ENCODE measurements around the gene CD46. TPM values are rescaled to one million over a fixed set of nuclear protein-coding genes. Genes with fewer than 3 reads are reported as not detected.

The CD46 gene
- total RNA-seq, 4 donors from 2014 or later = 153 to 197 (median 174) TPM

DNA sequence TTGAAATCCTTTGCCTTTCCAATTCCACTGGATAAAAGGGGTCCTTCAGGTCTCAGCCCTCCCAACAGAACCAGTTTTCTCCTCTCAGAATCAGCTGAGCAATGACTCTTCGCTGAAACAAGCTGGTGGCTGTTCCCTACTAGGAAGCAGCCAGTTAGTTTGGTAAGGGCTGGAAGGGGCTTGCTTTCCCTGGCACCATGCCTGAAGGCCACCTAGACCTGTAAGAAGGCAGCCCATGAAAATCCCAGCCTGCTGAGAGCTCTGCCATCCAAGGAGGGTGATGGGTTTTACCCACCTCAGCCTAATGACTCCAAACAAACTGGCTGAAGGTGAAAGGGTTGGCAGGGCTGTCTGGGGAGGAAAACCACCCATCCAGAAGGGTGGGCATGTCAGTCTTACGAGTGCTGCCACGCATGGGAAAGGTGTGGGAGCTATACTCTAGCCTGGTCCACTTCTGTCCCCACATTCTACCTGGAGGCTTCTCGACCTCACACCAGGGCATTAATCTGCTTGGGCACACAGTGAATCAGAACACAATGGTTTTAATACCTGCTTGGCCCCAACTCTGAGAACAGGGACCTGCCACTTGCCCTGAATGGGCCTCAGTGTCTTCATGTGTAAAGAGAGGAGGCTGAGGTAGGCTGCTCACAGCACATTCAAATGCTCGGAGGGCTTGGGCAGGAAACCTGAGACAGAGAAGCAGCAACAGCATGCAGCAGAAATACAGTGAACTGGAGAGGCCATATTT is 53.0 kb downstream of the CD46 start:
- ATAC-seq (ENCODE audit: low FRiP score) = no peak
- no peak for TF ChIP-seq CTCF (IDR thresholded peaks at IDR 0.05)
- DNase-seq (ENCODE audit: low spot score) = no peak

DNA sequence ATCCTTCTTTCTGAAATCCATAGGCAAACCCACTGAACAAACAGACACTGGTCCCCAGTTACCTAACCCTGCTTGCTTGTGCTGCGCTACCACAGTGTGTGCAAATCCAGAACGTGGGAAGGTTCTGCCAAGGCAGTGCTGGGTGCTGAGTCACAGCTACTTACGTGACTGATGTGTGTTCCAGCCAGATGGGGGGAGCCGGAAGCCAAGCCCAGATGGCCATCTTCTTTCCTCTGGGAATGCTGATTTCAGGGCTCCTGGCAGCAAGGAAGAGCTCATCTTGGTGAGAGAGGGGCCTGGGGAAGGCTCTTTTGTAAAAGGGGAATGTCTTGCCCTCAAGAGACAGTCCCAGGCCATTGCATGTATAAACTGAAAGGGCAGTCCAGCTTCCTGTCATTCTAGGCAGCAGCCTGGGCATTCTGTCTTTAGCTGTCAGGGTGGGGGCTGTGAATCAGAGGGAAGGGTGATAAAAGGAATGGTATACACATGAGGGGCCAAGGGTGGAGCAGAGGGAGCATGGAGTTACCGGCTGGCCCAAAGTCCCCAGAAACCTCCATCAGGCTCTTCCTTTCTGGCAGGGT is 54.1 kb downstream of the CD46 start:
- peak; percentile 83 for ATAC-seq (ENCODE audit: low FRiP score)
- TF ChIP-seq CTCF (IDR thresholded peaks at IDR 0.05) = no peak
- DNase-seq (ENCODE audit: low spot score) = no peak

DNA sequence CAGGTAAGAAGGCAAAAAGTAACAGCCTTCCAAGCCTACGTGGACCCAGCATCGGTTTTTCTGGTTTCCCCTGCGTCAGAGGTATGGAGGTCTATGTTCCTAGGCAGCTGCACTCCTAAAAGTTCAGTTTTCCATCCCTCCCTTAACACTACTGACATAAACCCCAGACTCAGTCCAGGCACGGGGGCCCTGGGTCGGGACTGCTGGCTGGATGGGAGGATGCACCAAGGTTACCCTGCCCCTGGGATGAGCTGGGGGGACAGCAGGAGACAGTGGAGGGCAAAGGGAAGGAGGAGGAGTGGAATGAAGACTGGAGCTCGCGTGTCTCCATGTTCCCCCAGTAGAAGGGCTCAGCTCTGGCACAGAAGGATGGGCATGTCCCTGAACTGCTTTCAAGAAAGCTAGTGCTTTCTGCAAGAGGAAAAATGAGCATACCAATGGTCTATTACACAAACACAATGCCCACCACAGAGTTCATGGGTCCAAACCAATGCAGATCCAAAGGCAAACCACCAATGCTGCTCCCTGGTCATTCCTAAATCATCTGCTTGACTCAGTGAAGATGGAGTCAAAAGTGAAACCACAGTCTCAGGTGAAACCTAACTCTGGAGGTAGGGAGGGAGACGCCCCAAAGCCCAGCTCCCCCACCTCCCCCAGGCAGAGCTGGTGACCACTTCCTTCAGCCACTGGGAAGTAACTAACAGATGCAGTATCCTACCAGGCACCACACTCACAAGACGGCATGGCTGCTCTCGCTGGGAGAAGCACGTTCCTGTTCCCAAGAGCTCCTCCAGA is 54.9 kb downstream of the CD46 start:
- DNase-seq (ENCODE audit: low spot score) = no peak
- TF ChIP-seq CTCF (IDR thresholded peaks at IDR 0.05) = no peak
- ATAC-seq (ENCODE audit: low FRiP score) = no peak

DNA sequence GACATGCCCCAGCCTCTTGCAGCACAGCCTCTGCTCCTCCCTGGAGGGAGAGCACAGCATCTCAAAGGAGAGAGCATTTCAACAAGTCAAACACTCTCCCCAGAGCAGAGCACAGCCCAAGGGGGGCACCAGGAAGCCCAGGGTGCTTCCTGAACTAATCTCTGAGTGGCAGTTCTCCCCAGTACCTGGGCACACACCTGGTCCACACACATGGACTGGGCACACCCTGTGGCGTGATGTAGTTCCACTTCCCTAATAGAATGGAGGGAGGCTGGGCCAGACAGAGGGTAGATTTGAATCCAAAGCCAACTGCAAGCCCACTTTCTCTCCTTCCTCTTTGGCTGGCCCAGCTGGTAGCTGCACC is 55.5 kb downstream of the CD46 start:
- no peak for ATAC-seq (ENCODE audit: low FRiP score)
- TF ChIP-seq CTCF (IDR thresholded peaks at IDR 0.05) = no peak
- DNase-seq (ENCODE audit: low spot score) = no peak

DNA sequence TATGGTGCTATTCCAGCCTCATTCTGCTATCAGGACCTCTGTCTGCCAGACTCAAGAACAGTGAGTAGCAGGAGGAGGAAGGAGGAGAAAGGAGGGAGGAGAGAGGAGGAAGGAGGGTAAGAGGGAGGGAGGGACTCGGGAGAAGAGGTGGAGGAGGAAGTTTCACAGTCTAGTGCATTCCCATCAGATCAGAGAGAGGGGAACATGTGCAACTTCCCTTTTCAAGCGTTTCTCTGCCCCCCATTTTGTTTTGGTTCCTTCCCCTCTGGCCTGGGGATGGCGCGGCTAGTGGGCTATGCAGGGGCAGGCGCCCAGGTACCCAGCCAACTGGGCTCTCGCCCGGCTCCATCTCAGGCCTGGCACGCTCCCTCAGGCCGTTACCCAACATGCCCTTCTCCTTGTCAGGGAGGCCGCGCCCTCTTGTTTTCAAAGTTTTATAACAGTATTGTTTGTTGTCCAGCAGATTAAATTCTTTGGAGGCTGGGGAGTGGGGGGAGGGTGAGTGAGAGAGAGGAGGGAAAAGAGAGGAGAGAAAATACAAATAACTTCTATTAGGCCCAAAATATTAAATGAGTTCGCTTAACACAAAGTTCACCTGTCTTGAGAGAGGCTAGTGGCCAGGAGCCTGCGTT is 56.0 kb downstream of the CD46 start:
- no peak for TF ChIP-seq CTCF (IDR thresholded peaks at IDR 0.05)
- ATAC-seq (ENCODE audit: low FRiP score) = peak; percentile 56
- no peak for DNase-seq (ENCODE audit: low spot score)

GRCh38 chr1:207808322-207808705 is 56.5 kb downstream of the CD46 start:
- no peak for DNase-seq (ENCODE audit: low spot score)
- no peak for TF ChIP-seq CTCF (IDR thresholded peaks at IDR 0.05)

More at GRCh38 chr1:207808322-207808705, 56.5 kb downstream of the CD46 start:
- no peak for ATAC-seq (ENCODE audit: low FRiP score)
